H1 (cell line): ENCODE measurements around the gene SATB2. TPM values are rescaled to one million over a fixed set of nuclear protein-coding genes. Genes with fewer than 3 reads are reported as not detected.

ENCODE experiments used
- CTCF ChIA-PET: fragments of 300-600 bp; sonication (Branson Sonifier 250); formaldehyde crosslinking; loops from one replicate; lab custom pipeline; 2021; ENCODE audit not compliant: partially characterized antibody; lab: Charles Lee
- POLR2A ChIA-PET: fragments of 300-600 bp; sonication (Branson Sonifier 250); formaldehyde crosslinking; loops from one replicate; lab custom pipeline; 2021; ENCODE audit warnings: inconsistent platforms; ENCODE audit not compliant: partially characterized antibody; lab: Charles Lee
- DNase-seq, 2 experiments: peaks; one replicate each; pipeline versions ENCODE4 v3.0.0 to v3.0.0-alpha.2; 2010 to 2022; ENCODE audit warnings: low spot score in 2 of 2, low read depth in 1 of 2, mixed read lengths in 1 of 2
- FAIRE-seq: peaks from 2 replicates; lab custom pipeline; 2011; peaks lifted over from hg19 to GRCh38; lab: Jason Lieb, UNC
- H2AFZ ChIP-seq: 2 replicates; pipeline ENCODE4 v1.8.1; 2012; ENCODE audit warnings: low read length, inconsistent platforms
- H2AK5ac ChIP-seq: 2 replicates; pipeline ENCODE4 v1.6.1; 2013; ENCODE audit warnings: low read depth, low read length
- H2BK120ac ChIP-seq: replicated peaks from 2 replicates; pipeline ENCODE3; 2013; ENCODE audit warnings: low read depth, low read length, inconsistent platforms
- H2BK12ac ChIP-seq: 2 replicates; pipeline ENCODE4 v1.6.1; 2013; ENCODE audit warnings: low read depth, low read length
- H2BK15ac ChIP-seq: 2 replicates; pipeline ENCODE4 v1.6.1; 2013; ENCODE audit warnings: low read length
- H2BK20ac ChIP-seq: 2 replicates; pipeline ENCODE4 v1.6.1; 2013; ENCODE audit warnings: low read length
- H2BK5ac ChIP-seq: 2 replicates; pipeline ENCODE4 v1.6.1; 2013; ENCODE audit warnings: low read depth, low read length
- H3K14ac ChIP-seq: 2 replicates; pipeline ENCODE4 v1.6.1; 2013; ENCODE audit warnings: inconsistent platforms; ENCODE audit not compliant: insufficient read length
- H3K18ac ChIP-seq: 2 replicates; pipeline ENCODE4 v1.6.1; 2013; ENCODE audit warnings: low read length; ENCODE audit errors: extremely low read depth
- H3K23ac ChIP-seq: 2 replicates; pipeline ENCODE4 v1.6.1; 2013; ENCODE audit warnings: inconsistent platforms; ENCODE audit not compliant: insufficient read length
- H3K23me2 ChIP-seq: 2 replicates; pipeline ENCODE4 v1.6.1; 2013; ENCODE audit warnings: low read depth, low read length
- H3K27ac ChIP-seq: 2 replicates; pipeline ENCODE4 v1.6.1; 2011; ENCODE audit warnings: low read depth, low read length, inconsistent platforms
- H3K27me3 ChIP-seq, 4 experiments: replicated peaks in 1 of 4; 1 replicate in 1 of 4; 2 replicates in 3 of 4; pipeline versions ENCODE4 v1.6.1 to v1.8.1; 2011 to 2013; ENCODE audit warnings: low read length in 3 of 4, mild to moderate bottlenecking in 3 of 4, inconsistent platforms in 2 of 4, mixed read lengths in 2 of 4, moderate library complexity in 1 of 4; ENCODE audit not compliant: control insufficient read depth in 3 of 4, insufficient read depth in 3 of 4; ENCODE audit errors: extremely low read depth in 1 of 4
- H3K36me3 ChIP-seq, 4 experiments: 2 replicates each; pipeline versions ENCODE4 v1.6.1 to v1.8.1; 2011 to 2013; ENCODE audit warnings: mild to moderate bottlenecking in 4 of 4, low read length in 3 of 4, moderate library complexity in 2 of 4, control low read depth in 1 of 4, inconsistent platforms in 1 of 4; ENCODE audit not compliant: insufficient read depth in 4 of 4, control insufficient read depth in 2 of 4
- H3K4ac ChIP-seq: replicated peaks from 2 replicates; pipeline ENCODE3; 2013; ENCODE audit warnings: low read length, low read depth, mixed read lengths, inconsistent platforms; ENCODE audit not compliant: insufficient read length
- H3K4me1 ChIP-seq, 4 experiments: replicated peaks in 1 of 4; 1 replicate in 1 of 4; 2 replicates in 3 of 4; pipeline versions ENCODE4 v1.6.1 to v1.8.1; 2011 to 2013; ENCODE audit warnings: low read length in 3 of 4, inconsistent platforms in 2 of 4, mixed read lengths in 1 of 4; ENCODE audit not compliant: insufficient read depth in 4 of 4, control insufficient read depth in 3 of 4
- H3K4me2 ChIP-seq, 2 experiments: 2 replicates each; pipeline versions ENCODE4 v1.6.1 to v1.8.1; 2011 to 2013; ENCODE audit warnings: low read depth in 2 of 2, low read length in 2 of 2, control low read depth in 1 of 2, inconsistent platforms in 1 of 2, mild to moderate bottlenecking in 1 of 2; ENCODE audit not compliant: insufficient read depth in 1 of 2
- H3K4me3 ChIP-seq, 4 experiments: fragments of 200-600, 300-600 bp in 1 of 4; sonication (generic), shearing (Covaris generic), sonication (Bioruptor Twin) in 1 of 4; 2 replicates each; pipeline versions ENCODE4 v1.5.1 to v1.8.1; 2011 to 2016; ENCODE audit warnings: low read length in 4 of 4, low read depth in 3 of 4, control low read depth in 2 of 4, inconsistent platforms in 2 of 4, mild to moderate bottlenecking in 2 of 4, mixed read lengths in 1 of 4, moderate library complexity in 1 of 4; ENCODE audit not compliant: insufficient read depth in 2 of 4; ENCODE audit errors: extremely low read depth in 1 of 4
- H3K56ac ChIP-seq: replicated peaks from 2 replicates; pipeline ENCODE3; 2013; ENCODE audit warnings: low read depth, mild to moderate bottlenecking, mixed read lengths, low read length, inconsistent platforms; ENCODE audit not compliant: insufficient read length
- H3K79me1 ChIP-seq: 2 replicates; pipeline ENCODE4 v1.6.1; 2013; ENCODE audit warnings: low read depth, low read length, control low read depth
- H3K79me2 ChIP-seq, 2 experiments: 2 replicates each; pipeline versions ENCODE4 v1.6.1 to v1.8.1; 2012 to 2013; ENCODE audit warnings: low read length in 2 of 2, mild to moderate bottlenecking in 2 of 2, inconsistent platforms in 1 of 2; ENCODE audit not compliant: insufficient read depth in 2 of 2, control insufficient read depth in 1 of 2
- H3K9ac ChIP-seq, 4 experiments: replicated peaks in 1 of 4; 1 replicate in 1 of 4; 2 replicates in 3 of 4; pipeline versions ENCODE4 v1.6.1 to v1.8.1; 2011 to 2013; ENCODE audit warnings: low read depth in 3 of 4, low read length in 3 of 4, control low read depth in 2 of 4, mild to moderate bottlenecking in 2 of 4, moderate library complexity in 2 of 4, inconsistent platforms in 1 of 4; ENCODE audit errors: extremely low read depth in 1 of 4
- H3K9me3 ChIP-seq, 2 experiments: 2 replicates each; pipeline versions ENCODE4 v1.6.1 to v1.8.1; 2012 to 2013; ENCODE audit warnings: mild to moderate bottlenecking in 2 of 2, moderate library complexity in 2 of 2, control low read depth in 1 of 2, inconsistent platforms in 1 of 2, low read depth in 1 of 2, low read length in 1 of 2, mixed read lengths in 1 of 2; ENCODE audit not compliant: insufficient read depth in 2 of 2
- H4K20me1 ChIP-seq, 2 experiments: replicated peaks in 1 of 2; 2 replicates each; pipeline versions ENCODE3 to v1.8.1; 2011 to 2013; ENCODE audit warnings: inconsistent platforms in 2 of 2, low read length in 2 of 2, mild to moderate bottlenecking in 1 of 2; ENCODE audit not compliant: insufficient read depth in 2 of 2, control insufficient read depth in 1 of 2
- H4K5ac ChIP-seq: 2 replicates; pipeline ENCODE4 v1.6.1; 2013; ENCODE audit warnings: low read length, low read depth, mixed read lengths, inconsistent platforms; ENCODE audit not compliant: insufficient read length
- H4K8ac ChIP-seq: 2 replicates; pipeline ENCODE4 v1.8.0; 2013; ENCODE audit warnings: mild to moderate bottlenecking, moderate library complexity, low read length, inconsistent platforms; ENCODE audit not compliant: insufficient read depth; ENCODE audit errors: extremely low read depth
- H4K91ac ChIP-seq: replicated peaks from 2 replicates; pipeline ENCODE3; 2013; ENCODE audit warnings: low read length, mixed read lengths, inconsistent platforms; ENCODE audit not compliant: insufficient read length
- EP300 ChIP-seq, 2 experiments: IDR thresholded peaks; 1 replicate in 1 of 2; 2 replicates in 1 of 2; pipeline ENCODE4 v1.6.1; 2011 to 2012; ENCODE audit warnings: low read depth in 2 of 2, low read length in 2 of 2, mild to moderate bottlenecking in 2 of 2, borderline replicate concordance in 1 of 2, inconsistent platforms in 1 of 2, moderate library complexity in 1 of 2
- JUN ChIP-seq: IDR thresholded peaks from 2 replicates; pipeline ENCODE4 v1.6.1; 2011; ENCODE audit warnings: low read depth, mild to moderate bottlenecking, improper control_type of control experiment, low read length
- SRF ChIP-seq: IDR thresholded peaks from 2 replicates; pipeline ENCODE4 v1.6.1; 2011; ENCODE audit warnings: mild to moderate bottlenecking, low read depth, low read length, moderate library complexity
- TEAD4 ChIP-seq: IDR thresholded peaks from 2 replicates; pipeline ENCODE4 v1.6.1; 2012; ENCODE audit warnings: low read depth, low read length, inconsistent platforms, mixed read lengths
- ZNF274 ChIP-seq: IDR thresholded peaks from 2 replicates; pipeline ENCODE4 v1.7.0; 2012; ENCODE audit warnings: low read length, borderline replicate concordance; ENCODE audit errors: extremely low read depth
- WGBS, 2 experiments: shearing (Covaris generic) in 1 of 2; methylation state at CpG; one replicate each; pipeline versions ENCODE4 v1.1.6 to v1.1.7; 2013 to 2015; ENCODE audit warnings: low lambda C conversion rate in 2 of 2, mixed read lengths in 2 of 2, inconsistent platforms in 1 of 2, low coverage in 1 of 2, missing lambda C conversion rate in 1 of 2; ENCODE audit not compliant: insufficient replicate concordance in 2 of 2, insufficient coverage in 1 of 2, insufficient read length in 1 of 2; ENCODE audit errors: extremely low coverage in 1 of 2, missing lambda C conversion rate in 1 of 2; 5-methylcytosine and 5-hydroxymethylcytosine counted together
- polyA plus RNA-seq, 7 experiments: library from polyadenylated mRNA; depleted of rRNA in 3 of 7; stranded (reverse) in 5 of 7; unstranded in 2 of 7; fragments of >200 nt in 5 of 7; fragments of 200-250 nt in 2 of 7; gene quantifications; 1 replicate in 5 of 7; 2 replicates in 1 of 7; 4 replicates in 1 of 7; pipeline versions ENCODE4 v1.2.1 to v1.2.3, GENCODE V29; 2011 to 2013; ENCODE audit warnings: missing spikeins in 2 of 7, mixed read lengths in 2 of 7
- total RNA-seq: library from RNA; stranded (reverse); fragmentation: NEBNext Ultra II Directional; extraction: Animal tissue kit (Norgen Biotek cat#: 25700); gene quantifications from 2 replicates; pipeline ENCODE4 v1.2.1, GENCODE V29; 2021

The SATB2 gene
- total and polyA plus RNA-seq, 2 of the 8 experiments (the other 6 are each of a cell fraction or from before 2014, with no cell fraction given): 1.3 to 5.7 TPM

GRCh38 chr2:199259671-199260070 is 198.1 kb downstream of the SATB2 start:
- Histone ChIP-seq H2BK15ac (no peak overlapping the region), H3K4me3 (no peak overlapping the region), H3K9ac (no peak overlapping the region), H2AK5ac (no peak overlapping the region), H2BK20ac (no peak overlapping the region), H4K5ac (no peak overlapping the region), H4K20me1 (no peaks in the 10 kb centered on the region), H3K18ac (no peak overlapping the region), H3K4me1 (no peaks in the 10 kb centered on the region), H3K14ac (no peak overlapping the region), H2BK12ac (no peak overlapping the region), H3K27ac (no peak overlapping the region), H2AFZ (no peak overlapping the region), H4K8ac (no peak overlapping the region), H2BK120ac (no peak overlapping the region), H3K79me2 (no peaks in the 10 kb centered on the region), H3K36me3 (no peaks in the 10 kb centered on the region), H3K79me1 (no peaks in the 10 kb centered on the region), H3K56ac (no peak overlapping the region), H2BK5ac (no peak overlapping the region), H3K4me2 (no peak overlapping the region), H3K9me3 (peaks cover 0 to 3% of the 10 kb centered on the region in 2 experiments; a peak in 2 of 4 replicates), H3K27me3 (no peaks in the 10 kb centered on the region), H3K23ac (no peak overlapping the region), H4K91ac (no peak overlapping the region), H3K4ac (no peak overlapping the region), H3K23me2 (no peaks in the 10 kb centered on the region)
- ChIA-PET POLR2A (no interaction called here), CTCF (no interaction called here)
- 43% methylated on average over 2 of the region's 2 CpGs; no CpG with 5 or more reads in 1 of the 2 experiments for WGBS, 2 experiments
- no peak for DNase-seq
- FAIRE-seq: no peak
- TF ChIP-seq EP300 (IDR thresholded peaks at IDR 0.05; ENCODE audit: borderline replicate concordance in 1 of 2, low read depth in 2 of 2, low read length in 2 of 2) (no peak), SRF (no peak), TEAD4 (no peak), JUN (no peak), ZNF274 (no peak)
